NCI-H510A (cell line): ENCODE results near the gene TOGARAM1.

Source experiments
- DNase-seq: peaks from one replicate; lab custom pipeline; 2025; lab: John Stamatoyannopoulos, UW

TOGARAM1 gene

DNA sequence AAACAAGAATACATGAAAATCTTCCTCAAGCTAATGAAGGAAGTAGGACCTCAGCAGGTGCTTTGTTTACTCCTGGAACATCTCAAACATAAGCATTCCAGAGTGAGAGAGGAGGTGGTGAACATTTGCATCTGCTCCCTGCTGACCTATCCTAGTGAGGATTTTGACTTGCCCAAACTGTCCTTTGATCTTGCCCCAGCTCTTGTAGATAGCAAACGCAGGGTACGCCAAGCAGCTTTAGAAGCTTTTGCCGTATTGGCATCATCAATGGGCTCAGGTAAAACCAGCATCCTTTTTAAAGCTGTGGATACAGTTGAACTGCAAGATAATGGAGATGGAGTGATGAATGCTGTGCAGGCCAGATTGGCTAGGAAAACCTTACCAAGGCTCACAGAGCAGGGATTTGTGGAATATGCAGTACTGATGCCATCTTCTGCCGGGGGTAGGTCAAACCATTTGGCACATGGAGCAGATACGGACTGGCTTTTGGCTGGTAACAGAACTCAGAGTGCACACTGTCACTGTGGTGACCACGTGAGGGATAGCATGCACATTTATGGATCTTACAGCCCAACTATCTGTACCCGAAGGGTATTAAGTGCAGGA lies 1.9 kb downstream of the TOGARAM1 start:
- DNase-seq: no peak

DNA sequence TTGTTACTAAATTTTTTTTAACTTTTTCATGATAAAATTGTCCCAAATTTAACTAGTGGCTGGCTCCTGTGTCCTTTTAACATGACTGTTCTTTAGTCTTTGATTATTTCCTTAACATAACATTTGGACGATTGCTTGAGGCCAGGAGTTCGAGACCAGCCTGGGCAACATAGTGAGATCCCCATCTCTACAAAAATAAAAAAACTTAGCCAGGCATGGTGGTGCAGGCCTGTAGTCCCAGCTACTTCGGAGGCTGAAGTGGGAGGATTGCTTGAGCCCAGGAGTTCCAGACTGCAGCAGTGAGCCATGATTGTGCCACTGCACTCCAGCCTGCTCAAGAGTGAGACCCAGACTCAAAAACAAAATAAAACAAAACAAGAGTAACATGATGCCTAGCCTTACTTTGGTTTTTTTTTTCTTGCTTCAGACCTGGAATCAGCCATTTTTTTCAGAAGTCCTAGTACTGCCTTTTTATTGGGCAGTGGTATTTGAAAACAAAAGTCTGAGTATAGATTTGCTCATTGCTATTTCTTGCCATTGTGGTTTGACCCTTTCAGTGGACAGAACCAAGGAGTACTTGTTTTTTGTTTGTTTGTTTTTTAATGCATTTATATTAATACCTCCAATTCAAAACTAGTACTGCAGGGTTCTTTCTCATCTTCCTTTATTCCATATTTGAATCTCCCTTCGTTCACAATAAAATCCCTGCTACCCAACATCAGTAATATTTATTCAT lies 4.8 kb downstream of the TOGARAM1 start:
- DNase-seq: no peak

DNA sequence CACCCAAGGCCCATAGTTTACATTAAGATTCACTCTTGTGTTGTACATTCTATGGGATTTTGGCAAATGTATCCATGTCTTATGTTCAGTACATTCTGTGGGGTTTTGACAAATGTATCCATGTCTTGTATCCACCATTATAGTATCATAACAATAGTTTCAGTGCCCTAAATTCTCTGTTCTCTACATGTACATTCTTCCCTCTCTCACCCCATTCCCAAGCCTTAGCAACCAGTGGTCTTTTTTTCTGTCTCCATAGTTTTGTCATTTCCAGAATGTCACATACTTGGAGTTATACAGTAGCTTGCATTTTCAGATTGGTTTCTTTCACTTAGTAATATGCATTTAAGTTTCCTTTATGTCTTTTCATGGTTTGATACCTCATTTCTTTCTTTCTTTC lies 6.7 kb downstream of the TOGARAM1 start:
- no peak for DNase-seq

DNA sequence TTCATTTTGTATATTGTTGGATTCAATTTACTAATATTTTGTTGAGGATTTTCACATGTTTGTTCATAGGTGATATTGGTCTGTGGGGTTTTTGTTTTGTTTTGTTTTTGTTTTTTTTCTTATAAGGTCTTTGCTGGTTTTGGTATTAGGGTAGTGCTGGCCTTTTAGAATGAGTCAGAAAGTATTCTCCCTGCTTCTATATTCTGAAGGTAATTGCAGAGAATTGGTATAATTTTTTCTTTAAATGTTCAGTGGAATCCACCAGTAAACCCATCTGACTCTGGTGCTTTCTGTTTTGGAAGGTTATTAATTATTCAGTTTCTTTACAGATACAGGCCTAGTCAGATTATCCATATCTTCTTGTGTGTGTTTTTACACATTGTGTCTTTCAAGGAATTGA lies 8.9 kb downstream of the TOGARAM1 start:
- DNase-seq: no peak

DNA sequence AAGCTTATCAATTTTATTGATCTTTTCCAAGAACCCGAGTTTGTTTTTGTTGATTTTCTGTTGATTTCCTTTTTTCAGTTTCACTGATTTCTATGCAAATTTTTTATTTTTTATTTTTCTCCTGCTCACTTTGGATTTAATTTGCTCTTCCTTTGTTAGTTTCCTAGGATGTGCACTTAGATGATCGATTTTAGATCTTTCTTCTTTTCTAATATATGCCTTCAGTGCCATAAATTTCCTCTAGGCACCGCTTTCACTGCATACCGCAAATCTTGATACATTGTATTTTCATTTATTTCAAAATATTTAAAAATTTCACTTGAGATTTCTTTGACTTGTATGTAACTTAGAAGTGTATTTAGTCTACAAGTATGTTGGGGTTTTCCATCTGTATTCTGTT lies 9.5 kb downstream of the TOGARAM1 start:
- no peak for DNase-seq

DNA sequence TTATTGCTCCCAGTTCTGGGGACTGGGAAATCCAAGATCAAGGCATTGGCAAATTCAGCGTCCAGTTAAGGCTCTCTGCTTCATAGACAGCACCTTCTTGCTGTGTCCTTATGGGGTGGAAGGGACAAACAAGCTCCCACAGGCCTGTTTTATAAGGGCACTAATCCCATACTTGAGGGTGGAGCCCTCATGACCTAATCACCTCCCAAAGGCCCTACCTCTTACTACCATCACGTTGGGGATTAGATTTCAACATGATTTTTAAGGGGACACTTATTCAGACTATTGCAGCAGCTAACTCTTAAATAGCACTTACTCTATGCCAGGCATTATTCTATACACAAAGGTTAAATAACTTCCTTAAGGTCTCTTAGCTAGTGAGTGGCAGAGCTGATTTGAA lies 17.3 kb downstream of the TOGARAM1 start:
- no peak for DNase-seq

DNA sequence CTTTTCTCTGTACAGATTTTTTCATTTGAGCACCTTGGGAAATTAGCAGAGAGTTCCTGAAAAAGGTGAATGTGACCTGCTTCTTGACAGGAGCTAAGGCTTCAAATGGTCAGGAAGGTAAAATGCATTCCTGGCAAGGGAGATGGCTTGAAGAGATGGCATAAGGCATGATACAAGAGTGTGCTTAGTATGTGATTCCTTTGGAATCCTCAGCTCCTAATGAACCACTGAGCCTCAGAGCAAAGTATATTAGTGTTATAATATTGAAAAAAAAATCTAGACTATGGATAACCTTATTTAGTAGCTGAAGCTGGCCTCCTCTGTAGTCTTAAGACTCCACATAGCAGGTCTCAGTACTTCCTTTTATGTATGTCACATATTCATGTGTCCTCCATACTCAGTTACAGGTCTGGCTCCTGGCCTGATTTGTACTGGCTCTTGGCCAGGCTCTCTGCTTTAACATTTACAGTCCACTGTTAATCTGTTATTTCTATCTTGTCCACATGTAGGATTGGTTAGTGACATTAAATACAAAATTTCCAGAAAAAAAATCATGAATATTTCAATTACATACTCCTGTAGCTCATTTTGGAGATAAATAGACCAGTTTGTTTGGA lies 17.9 kb downstream of the TOGARAM1 start:
- DNase-seq: no peak

DNA sequence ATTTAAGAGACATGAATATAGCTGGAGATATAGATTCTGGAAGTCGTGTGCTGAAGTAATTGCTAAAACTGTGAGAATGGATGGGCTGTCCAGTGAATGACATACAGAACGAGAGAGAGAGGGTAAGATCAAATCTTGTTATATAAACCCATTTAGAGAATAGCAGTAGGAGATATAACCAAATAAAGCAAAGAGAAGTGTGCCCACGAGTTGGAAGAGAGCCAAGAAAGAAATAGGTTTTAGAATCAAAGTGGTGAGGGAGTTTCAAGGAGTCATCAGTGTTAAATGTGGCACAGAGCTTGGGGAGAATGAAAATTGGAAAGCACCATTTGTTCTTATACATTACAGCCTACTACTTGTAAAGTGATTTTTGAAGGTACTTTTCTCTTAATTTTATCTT lies 19.2 kb downstream of the TOGARAM1 start:
- DNase-seq: no peak

DNA sequence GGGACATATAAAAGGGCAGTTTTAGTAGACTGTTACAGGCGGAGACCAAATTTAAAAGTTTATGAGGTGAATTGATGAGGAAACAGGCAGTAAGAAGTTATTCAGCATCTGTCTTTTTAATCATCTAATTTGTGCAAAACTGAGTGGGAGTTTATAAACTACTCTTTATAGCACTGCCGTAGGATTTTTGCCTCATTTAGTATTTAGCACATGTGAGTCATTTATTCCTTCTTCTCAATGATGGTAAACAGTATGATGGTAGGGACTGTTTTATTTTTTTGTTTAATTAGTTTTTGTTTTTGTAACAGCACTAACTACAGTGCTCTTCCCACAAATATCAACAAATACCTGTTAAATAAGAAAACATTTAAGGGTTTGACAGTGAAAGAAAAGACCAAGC lies 20.6 kb downstream of the TOGARAM1 start:
- no peak for DNase-seq

DNA sequence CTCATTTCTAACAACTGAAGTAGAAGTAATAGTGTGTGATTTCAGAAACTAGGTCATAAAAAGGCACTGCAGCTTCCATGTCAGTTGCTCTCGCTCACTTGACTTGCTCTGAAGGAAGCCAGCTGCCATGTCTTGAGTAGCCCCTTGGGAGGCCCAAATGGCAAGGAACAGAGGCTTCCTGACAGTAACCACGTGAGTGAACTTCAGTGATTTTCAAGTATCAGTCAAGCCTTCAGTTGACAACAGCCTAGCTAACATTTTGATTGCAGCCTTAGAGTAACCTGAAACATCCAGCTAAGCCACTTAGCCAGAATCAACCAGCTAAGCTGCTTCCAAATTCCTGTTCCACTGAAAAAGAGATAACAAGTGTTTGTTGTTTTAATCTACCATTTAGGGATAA lies 26.7 kb downstream of the TOGARAM1 start:
- DNase-seq: no peak

DNA sequence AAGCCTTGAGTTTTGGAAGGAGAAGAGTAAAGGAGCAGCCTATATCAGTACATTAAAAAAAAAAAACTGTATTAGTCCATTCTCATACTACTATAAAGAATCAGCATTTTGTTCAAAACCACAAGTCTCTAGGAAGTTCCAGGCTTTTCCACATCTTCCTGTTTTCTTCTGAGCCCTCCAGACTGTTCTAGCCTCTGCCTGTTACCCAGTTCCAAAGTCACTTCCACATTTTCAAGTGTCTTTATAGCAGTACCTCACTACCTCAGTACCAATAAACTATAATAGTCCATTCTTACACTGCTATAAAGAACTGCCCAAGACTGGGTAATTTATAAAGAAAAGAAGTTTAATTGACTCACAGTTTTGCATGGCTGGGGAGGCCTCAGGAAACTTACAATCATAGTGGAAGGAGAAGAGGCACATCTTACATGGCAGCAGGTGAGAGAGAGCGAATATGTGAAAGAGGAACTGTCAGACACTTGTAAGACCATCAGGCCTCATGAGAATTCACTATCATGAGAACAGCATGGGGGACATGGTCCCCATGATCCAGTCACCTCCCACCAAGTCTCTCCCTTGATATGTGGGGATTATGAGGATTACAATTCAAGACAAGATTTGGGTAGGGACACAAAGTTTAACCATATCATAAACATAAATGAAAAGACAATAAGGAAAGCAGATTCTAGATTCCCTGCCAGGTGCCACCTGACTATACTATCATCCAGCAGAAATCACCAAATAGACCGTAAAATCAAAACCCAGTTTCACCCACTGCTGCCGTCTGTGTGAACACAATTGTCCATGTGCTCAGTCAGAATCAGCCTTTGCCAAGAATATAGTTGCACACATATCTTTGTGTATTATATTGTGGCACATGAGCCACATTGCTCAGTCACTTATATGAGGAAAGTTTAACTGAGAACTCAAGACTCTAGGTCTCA lies 27.8 kb downstream of the TOGARAM1 start:
- no peak for DNase-seq

DNA sequence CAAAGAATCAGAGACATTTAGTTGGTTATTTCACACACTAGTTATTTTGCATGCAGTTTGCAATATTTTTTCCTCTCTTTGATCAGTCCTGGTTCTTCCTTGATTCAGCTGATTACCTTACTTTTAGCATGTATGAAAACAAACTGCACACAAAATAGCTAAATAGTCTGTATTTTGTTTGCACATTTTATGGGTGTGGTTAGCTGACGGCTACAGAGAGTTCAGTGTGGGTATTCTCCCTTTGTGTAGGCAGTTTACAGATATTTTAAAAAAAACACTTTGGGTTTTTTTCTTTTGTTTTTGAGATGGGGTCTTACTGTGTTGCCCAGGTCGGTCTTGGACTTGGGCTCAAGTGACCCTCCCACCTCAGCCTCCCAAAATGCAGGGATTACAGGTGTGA lies 28.5 kb downstream of the TOGARAM1 start:
- no peak for DNase-seq

DNA sequence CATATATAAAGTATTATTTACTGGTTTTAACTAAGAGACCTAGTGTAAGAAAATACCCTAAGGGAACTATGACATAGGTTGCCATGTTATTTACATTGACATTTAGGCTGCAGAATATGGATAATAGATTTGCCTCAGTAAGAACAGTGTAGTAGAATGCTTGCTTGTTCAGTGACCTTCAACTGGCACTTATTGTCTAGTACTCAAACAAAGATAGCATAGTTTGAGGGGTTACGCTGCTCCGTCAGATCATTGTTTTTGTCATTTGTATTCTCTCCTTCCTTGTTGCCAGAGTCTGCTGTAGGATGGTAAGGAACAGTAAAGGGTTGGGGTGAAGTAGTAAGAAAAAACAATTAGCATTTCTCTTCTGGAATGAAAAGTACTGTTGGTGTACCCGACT lies 33.2 kb downstream of the TOGARAM1 start:
- no peak for DNase-seq

DNA sequence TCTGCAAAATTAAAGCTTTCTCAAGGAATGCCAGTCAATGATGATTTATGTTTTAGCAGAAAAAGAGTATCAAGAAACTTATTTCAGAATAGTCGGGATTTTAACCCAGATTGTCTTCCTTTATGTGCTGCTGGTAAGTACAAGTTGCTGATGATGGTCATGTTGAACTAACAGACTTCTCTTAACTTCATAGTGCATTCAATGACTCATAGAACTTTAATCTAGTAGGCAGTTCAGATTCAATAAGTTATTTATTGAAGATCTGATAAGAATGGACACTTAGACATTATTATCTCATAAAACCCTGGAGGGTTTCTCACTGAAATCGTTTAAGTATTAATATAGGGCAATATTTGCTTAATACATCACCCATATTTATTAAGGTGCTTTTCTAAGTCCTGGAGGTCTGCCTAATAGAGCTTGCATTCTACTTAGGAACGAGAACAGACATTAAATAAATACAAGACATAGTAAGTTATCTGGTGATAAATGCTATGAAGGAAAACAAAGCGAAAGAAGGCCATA lies 33.8 kb downstream of the TOGARAM1 start:
- DNase-seq: no peak

DNA sequence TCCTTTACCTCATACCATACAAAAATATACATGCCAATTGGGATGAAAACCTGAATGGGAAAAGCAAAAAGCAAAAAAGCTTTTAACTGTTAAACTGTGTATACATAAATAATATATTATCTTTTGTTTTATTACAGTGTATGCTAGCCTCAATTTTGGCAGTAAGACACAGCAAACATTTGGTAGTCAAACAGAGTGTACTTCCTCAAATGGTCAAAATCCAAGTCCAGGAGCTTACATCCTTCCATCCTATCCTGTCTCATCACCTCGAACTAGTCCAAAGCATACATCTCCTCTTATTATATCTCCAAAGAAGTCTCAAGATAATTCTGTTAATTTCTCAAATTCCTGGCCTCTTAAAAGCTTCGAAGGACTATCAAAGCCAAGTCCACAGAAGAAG lies 41.9 kb downstream of the TOGARAM1 start:
- no peak for DNase-seq

DNA sequence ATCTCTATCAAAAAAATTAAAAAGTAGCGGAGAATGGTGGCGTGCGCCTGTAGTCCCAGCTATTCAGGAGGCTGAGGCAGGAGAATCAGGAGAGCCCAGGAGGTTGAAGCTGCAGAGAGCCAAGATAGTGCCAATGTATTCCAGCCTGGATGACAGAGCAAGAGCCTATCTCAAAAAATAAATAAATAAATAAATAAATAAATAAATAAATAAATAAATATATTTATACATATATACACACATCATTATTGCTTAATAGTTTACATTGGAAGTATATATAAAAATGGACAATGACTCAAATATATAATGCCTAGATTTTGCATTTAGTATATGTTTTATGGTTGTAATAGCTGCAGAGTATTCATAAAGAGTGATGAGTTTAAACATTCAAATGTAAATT lies 53.1 kb downstream of the TOGARAM1 start:
- DNase-seq: no peak

DNA sequence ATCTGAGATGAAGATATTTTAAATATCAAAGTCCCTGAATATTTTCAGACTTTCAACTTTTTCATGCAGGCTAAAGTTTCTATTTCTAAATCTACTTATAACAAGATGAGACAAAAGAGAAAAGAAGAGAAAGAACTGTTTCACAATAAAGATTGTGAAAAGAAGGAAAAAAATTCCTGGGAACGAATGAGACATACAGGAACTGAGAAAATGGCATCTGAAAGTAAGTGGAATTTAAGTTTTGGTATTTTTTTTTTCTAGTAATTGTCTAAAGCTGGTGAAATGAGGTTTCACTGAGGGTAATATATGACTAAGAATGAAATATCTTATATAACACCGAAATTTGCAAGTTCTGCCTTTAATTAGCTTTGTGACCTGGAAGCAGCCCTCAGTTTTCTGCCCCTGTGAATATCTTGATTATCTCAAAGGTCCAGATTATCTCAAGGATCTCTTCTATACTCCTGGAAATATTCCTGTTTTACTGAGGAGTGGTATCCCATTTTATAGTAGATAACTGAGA lies 66.2 kb downstream of the TOGARAM1 start:
- no peak for DNase-seq

DNA sequence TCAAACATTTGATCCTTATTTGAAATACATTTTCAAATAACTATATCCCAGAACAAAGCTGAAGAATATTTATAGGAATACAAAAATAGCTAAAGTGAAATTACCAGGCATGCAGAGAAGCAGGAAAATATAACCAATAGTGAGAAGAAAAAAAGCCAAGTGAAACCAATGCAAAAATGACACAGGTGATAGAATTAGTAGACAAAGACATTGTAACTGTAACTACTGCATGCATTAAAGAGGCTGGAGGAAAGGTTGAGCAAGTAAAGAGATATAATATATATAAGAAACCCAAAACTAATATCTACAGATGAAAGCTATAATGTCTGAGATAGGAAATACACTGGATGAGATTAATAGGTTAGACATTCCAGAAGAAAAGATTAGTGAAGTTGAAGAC lies 72.7 kb downstream of the TOGARAM1 start:
- DNase-seq: no peak

DNA sequence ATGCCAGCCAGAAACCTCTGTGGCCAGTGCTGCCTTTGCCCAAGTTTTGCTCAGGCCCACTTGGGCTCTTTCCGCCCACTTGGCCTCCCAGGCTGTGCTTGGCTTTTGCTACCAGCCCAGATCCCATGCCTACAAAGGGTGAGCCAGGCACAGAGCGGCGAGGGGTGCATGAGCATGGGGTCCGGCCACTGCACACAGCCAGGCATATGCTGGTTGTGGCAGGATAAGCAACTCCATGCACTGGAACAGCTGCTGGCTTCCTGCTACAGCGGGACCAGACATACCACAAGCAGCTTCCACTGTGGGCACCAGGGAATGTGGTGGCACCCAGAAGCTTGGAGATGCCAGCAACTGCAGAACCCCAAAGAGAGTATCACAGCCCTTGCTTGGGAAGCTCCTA lies 76.3 kb downstream of the TOGARAM1 start:
- DNase-seq: no peak

DNA sequence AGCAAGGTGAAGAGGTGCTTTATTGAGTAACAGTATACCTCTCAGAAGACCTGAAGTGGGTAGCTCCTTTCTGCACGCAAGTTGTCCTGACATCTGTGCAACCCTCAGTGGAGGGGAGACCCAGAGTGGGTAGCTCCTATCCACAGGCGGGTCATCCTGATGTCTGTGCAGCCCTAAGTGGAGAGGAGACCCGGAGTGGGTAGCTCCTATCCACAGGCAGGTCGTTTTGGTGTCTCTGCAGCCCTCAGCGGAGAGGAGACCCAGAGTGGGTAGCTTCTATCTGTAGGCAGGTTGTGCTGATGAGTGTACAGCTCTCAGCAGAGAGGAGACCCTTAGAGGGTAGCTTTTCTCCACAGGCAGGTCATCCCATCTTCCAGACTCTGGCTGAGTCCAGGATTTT lies 76.9 kb downstream of the TOGARAM1 start:
- DNase-seq: no peak

DNA sequence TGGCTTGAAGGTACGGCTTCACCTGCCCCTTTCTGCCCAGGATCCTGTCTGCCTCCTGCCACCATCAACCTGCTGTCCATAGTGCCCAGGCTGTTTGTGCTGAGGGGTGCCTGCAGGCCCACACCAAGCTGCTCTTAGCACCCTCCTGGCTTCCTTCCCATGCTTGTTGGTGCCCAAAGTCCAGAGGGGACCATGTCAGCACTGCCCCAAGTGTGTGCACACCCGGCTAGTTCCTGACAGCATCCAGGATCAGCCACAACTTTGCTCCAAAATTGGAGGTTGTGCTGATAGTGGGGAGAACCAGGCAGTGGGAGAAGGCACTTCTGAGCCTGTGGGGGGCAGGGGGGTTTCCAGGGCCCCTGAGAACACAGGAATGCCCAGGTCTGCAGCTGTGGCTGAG lies 77.4 kb downstream of the TOGARAM1 start:
- no peak for DNase-seq

DNA sequence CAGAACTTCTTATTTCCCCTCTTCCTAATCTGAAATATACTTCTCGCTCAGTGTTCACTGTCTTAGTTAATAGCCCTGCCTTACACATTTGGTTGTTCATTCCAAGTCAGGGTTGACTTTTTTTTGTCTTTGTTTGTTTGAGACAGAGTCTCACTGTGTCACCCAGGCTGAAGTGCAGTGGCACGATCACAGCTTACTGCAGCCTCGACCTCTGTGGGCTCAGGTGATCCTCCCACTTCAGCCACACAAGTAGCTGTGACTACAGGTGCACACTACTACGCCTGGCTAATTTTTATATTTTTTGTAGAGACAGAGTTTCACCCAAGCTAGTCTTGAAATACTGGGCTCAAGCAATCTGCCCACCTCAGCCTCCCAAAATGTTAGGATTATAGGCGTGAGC lies 79.7 kb downstream of the TOGARAM1 start:
- no peak for DNase-seq
